ENCODE data around the gene RAB8A. TPM values are rescaled to one million over a fixed set of nuclear protein-coding genes. Genes with fewer than 3 reads are reported as not detected.

The RAB8A gene
- 235 and 248 TPM in 2 replicates for total RNA-seq

- intact Hi-C loops (cut with micrococcal nuclease) = loop anchor here (1.0 to 2.0 kb wide), 13 partner anchors 8 to 986 kb away; partner anchors contain the start of genes AP1M1, C19orf44, CALR3 and CHERP
- H3K36me3 Mint-ChIP-seq (ENCODE audit: low read depth) = peaks cover 25% of the 10 kb centered on the region
- H3K27me3 Mint-ChIP-seq (ENCODE audit: insufficient read depth) = peaks cover 1% of the 10 kb centered on the region
- no peaks in the 10 kb centered on the region for H3K9me3 Mint-ChIP-seq
- DNase-seq (ENCODE audit: low spot score) = peak; percentile 99
- peaks cover 27% of the 10 kb centered on the region for H3K4me1 Mint-ChIP-seq (ENCODE audit: low read depth)
- H3K27ac Mint-ChIP-seq = peak within 1 kb of the TSS; percentile 95
- H3K4me3 Mint-ChIP-seq = peak within 1 kb of the TSS; percentile 98
These were observed at the start of gene RAB8A for GRCh38 chr19:16111160-16111908. TSS of gene RAB8A (plus strand) at chr19:16111889. CDS start at chr19:16111902, 13 bp downstream.

GRCh38 chr19:16061943-16062342 is 49.7 kb upstream of the RAB8A start:
- intact Hi-C loops (cut with micrococcal nuclease) = loop anchor here (1.0 kb wide), 1 partner anchor 16 kb away; no protein-coding TSS in a partner anchor
- peak overlapping the region; percentile 35 for H3K27ac Mint-ChIP-seq

GRCh38 chr19:16062789-16063188 is 48.9 kb upstream of the RAB8A start:
- peak; percentile 55 for DNase-seq (ENCODE audit: low spot score)
- no peaks in the 10 kb centered on the region for H3K36me3 Mint-ChIP-seq (ENCODE audit: low read depth)
- H3K4me3 Mint-ChIP-seq = no peak overlapping the region
- H3K4me1 Mint-ChIP-seq (ENCODE audit: low read depth) = peaks cover 24% of the 10 kb centered on the region
- intact Hi-C loops (cut with micrococcal nuclease) = loop anchor here (1.0 kb wide), 1 partner anchor 16 kb away; no protein-coding TSS in a partner anchor
- no peak overlapping the region for H3K27ac Mint-ChIP-seq
- peaks cover 4% of the 10 kb centered on the region for H3K27me3 Mint-ChIP-seq (ENCODE audit: insufficient read depth)
- no peaks in the 10 kb centered on the region for H3K9me3 Mint-ChIP-seq

More at GRCh38 chr19:16061943-16062342, 49.7 kb upstream of the RAB8A start:
- peaks cover 4% of the 10 kb centered on the region for H3K27me3 Mint-ChIP-seq (ENCODE audit: insufficient read depth)
- H3K36me3 Mint-ChIP-seq (ENCODE audit: low read depth) = no peaks in the 10 kb centered on the region
- H3K4me3 Mint-ChIP-seq = no peak overlapping the region
- no peak for DNase-seq (ENCODE audit: low spot score)
- peaks cover 24% of the 10 kb centered on the region for H3K4me1 Mint-ChIP-seq (ENCODE audit: low read depth)
- peaks cover 6% of the 10 kb centered on the region for H3K9me3 Mint-ChIP-seq

- Mint-ChIP-seq H3K36me3 (ENCODE audit: low read depth) (no peaks in the 10 kb centered on the region), H3K27me3 (ENCODE audit: insufficient read depth) (peaks cover 2% of the 10 kb centered on the region), H3K4me1 (ENCODE audit: low read depth) (peaks cover 24% of the 10 kb centered on the region), H3K27ac (no peak overlapping the region), H3K9me3 (no peaks in the 10 kb centered on the region), H3K4me3 (no peak overlapping the region)
- intact Hi-C loops (cut with micrococcal nuclease) = no loop called here
- DNase-seq (ENCODE audit: low spot score) = no peak
These were observed 47.3 kb upstream of the RAB8A start for GRCh38 chr19:16064209-16064889.

GRCh38 chr19:16066611-16067104 is 45.0 kb upstream of the RAB8A start:
- peak overlapping the region; percentile 40 for H3K27ac Mint-ChIP-seq
- H3K4me3 Mint-ChIP-seq = no peak overlapping the region
- H3K9me3 Mint-ChIP-seq = no peaks in the 10 kb centered on the region
- H3K36me3 Mint-ChIP-seq (ENCODE audit: low read depth) = no peaks in the 10 kb centered on the region
- H3K4me1 Mint-ChIP-seq (ENCODE audit: low read depth) = peaks cover 22% of the 10 kb centered on the region
- H3K27me3 Mint-ChIP-seq (ENCODE audit: insufficient read depth) = no peaks in the 10 kb centered on the region
- no peak for DNase-seq (ENCODE audit: low spot score)
- intact Hi-C loops (cut with micrococcal nuclease) = loop anchor here (1.0 kb wide), 2 partner anchors 14 to 116 kb away; no protein-coding TSS in a partner anchor

- DNase-seq (ENCODE audit: low spot score) = no peak
- Mint-ChIP-seq H3K4me1 (ENCODE audit: low read depth) (peaks cover 20% of the 10 kb centered on the region), H3K4me3 (no peak overlapping the region), H3K36me3 (ENCODE audit: low read depth) (no peaks in the 10 kb centered on the region), H3K27me3 (ENCODE audit: insufficient read depth) (no peaks in the 10 kb centered on the region), H3K27ac (no peak overlapping the region), H3K9me3 (no peaks in the 10 kb centered on the region)
- intact Hi-C loops (cut with micrococcal nuclease) = no loop called here
These were observed 44.3 kb upstream of the RAB8A start for GRCh38 chr19:16067205-16067938.

- no peaks in the 10 kb centered on the region for H3K9me3 Mint-ChIP-seq
- H3K36me3 Mint-ChIP-seq (ENCODE audit: low read depth) = no peaks in the 10 kb centered on the region
- DNase-seq (ENCODE audit: low spot score) = no peak
- no peaks in the 10 kb centered on the region for H3K27me3 Mint-ChIP-seq (ENCODE audit: insufficient read depth)
- H3K4me3 Mint-ChIP-seq = no peak overlapping the region
- intact Hi-C loops (cut with micrococcal nuclease) = no loop called here
- H3K27ac Mint-ChIP-seq = no peak overlapping the region
- peaks cover 23% of the 10 kb centered on the region for H3K4me1 Mint-ChIP-seq (ENCODE audit: low read depth)
These were observed 42.9 kb upstream of the RAB8A start for GRCh38 chr19:16068696-16069259.

- Mint-ChIP-seq H3K27ac (no peak overlapping the region), H3K4me1 (ENCODE audit: low read depth) (peaks cover 34% of the 10 kb centered on the region), H3K9me3 (no peaks in the 10 kb centered on the region), H3K36me3 (ENCODE audit: low read depth) (no peaks in the 10 kb centered on the region), H3K27me3 (ENCODE audit: insufficient read depth) (no peaks in the 10 kb centered on the region), H3K4me3 (peak overlapping the region; percentile 50)
- intact Hi-C loops (cut with micrococcal nuclease) = loop anchor here (1.0 to 10.0 kb wide), 3 partner anchors 9 to 605 kb away; partner anchors contain the start of genes RAB8A and RASAL3
- DNase-seq (ENCODE audit: low spot score) = no peak
These were observed 41.8 kb upstream of the RAB8A start for GRCh38 chr19:16069813-16070365.

GRCh38 chr19:16070366-16070990 is 41.2 kb upstream of the RAB8A start:
- Mint-ChIP-seq H3K27ac (no peak overlapping the region), H3K36me3 (ENCODE audit: low read depth) (no peaks in the 10 kb centered on the region), H3K27me3 (ENCODE audit: insufficient read depth) (no peaks in the 10 kb centered on the region), H3K4me1 (ENCODE audit: low read depth) (peaks cover 40% of the 10 kb centered on the region), H3K4me3 (peak overlapping the region; percentile 50), H3K9me3 (no peaks in the 10 kb centered on the region)
- intact Hi-C loops (cut with micrococcal nuclease) = loop anchor here (1.0 to 10.0 kb wide), 3 partner anchors 9 to 606 kb away; partner anchors contain the start of genes RAB8A and RASAL3
- DNase-seq (ENCODE audit: low spot score) = peak; percentile 71

GRCh38 chr19:16071072-16071691 is 40.5 kb upstream of the RAB8A start:
- intact Hi-C loops (cut with micrococcal nuclease) = loop anchor here (2.0 to 10.0 kb wide), 2 partner anchors 40 to 606 kb away; partner anchors contain the start of genes RAB8A and RASAL3
- Mint-ChIP-seq H3K9me3 (no peaks in the 10 kb centered on the region), H3K4me3 (no peak overlapping the region), H3K4me1 (ENCODE audit: low read depth) (peaks cover 43% of the 10 kb centered on the region), H3K27me3 (ENCODE audit: insufficient read depth) (no peaks in the 10 kb centered on the region), H3K27ac (no peak overlapping the region), H3K36me3 (ENCODE audit: low read depth) (no peaks in the 10 kb centered on the region)
- no peak for DNase-seq (ENCODE audit: low spot score)

- Mint-ChIP-seq H3K27ac (peak overlapping the region; percentile 85), H3K27me3 (ENCODE audit: insufficient read depth) (no peaks in the 10 kb centered on the region), H3K36me3 (ENCODE audit: low read depth) (peaks cover 11% of the 10 kb centered on the region), H3K4me3 (peak overlapping the region; percentile 31), H3K9me3 (no peaks in the 10 kb centered on the region), H3K4me1 (ENCODE audit: low read depth) (peaks cover 44% of the 10 kb centered on the region)
- no peak for DNase-seq (ENCODE audit: low spot score)
- intact Hi-C loops (cut with micrococcal nuclease) = loop anchor here (10.0 kb wide), 1 partner anchor 609 kb away; the partner anchor contains the start of gene RASAL3
These were observed 38.2 kb upstream of the RAB8A start for GRCh38 chr19:16073481-16073880.

Data from activated T-helper 1 cell treated with anti-CD3 and anti-CD28 coated beads, Interleukin-12 subunit alpha, Interleukin-12 subunit beta, Interleukin-2, Interleukin-4 antibody, amounts not matched to agents 30 ng/mL and 10 ng/mL and 1 ng/mL, durations not matched to agents 14 hours and 24 hours and 36 hours (primary cell).